A673 (cell line): ENCODE results near the gene NCAPD2. TPM values are rescaled to one million over a fixed set of nuclear protein-coding genes. Genes with fewer than 3 reads are reported as not detected.

Experiments
- BruUV-seq: library from RNA; stranded (reverse); fragments of 400-500 nt; replicated peaks from 2 replicates; lab custom pipeline; 2021; lab: Mats Ljungman, UMichigan
- CTCF ChIA-PET: fragments of 300-600 bp; sonication (Branson Sonifier 250); formaldehyde crosslinking; loops from one replicate; lab custom pipeline; 2022; ENCODE audit warnings: antibody characterized with exemption; lab: Charles Lee
- POLR2A ChIA-PET: fragments of 300-600 bp; sonication (Branson Sonifier 250); formaldehyde crosslinking; loops from one replicate; lab custom pipeline; 2022; ENCODE audit warnings: antibody characterized with exemption; ENCODE audit not compliant: low non-redundant PET; lab: Charles Lee
- DNase-seq: peaks from one replicate; pipeline ENCODE4 v3.0.0-alpha.2; 2015; ENCODE audit warnings: low spot score
- H3K27ac ChIP-seq: fragments of 200-600 bp; sonication (generic); 2 replicates; pipeline ENCODE4 v1.5.1; 2016; ENCODE audit warnings: mixed run types, low read depth, mild to moderate bottlenecking, mixed read lengths, antibody characterized with exemption, low read length; ENCODE audit not compliant: poor library complexity, severe bottlenecking
- H3K27me3 ChIP-seq: fragments of 200-600 bp; sonication (generic); replicated peaks from 2 replicates; pipeline ENCODE4 v1.6.1; 2017; ENCODE audit warnings: mixed run types, low read depth, mild to moderate bottlenecking, mixed read lengths, antibody characterized with exemption, low read length; ENCODE audit not compliant: insufficient read depth, poor library complexity
- H3K36me3 ChIP-seq: fragments of 200-600 bp; sonication (generic); 2 replicates; pipeline ENCODE4 v1.6.1; 2016; ENCODE audit warnings: mixed run types, mild to moderate bottlenecking, mixed read lengths, antibody characterized with exemption, low read length; ENCODE audit not compliant: insufficient read depth, poor library complexity, severe bottlenecking
- H3K4me1 ChIP-seq: fragments of 200-600 bp; sonication (generic); 2 replicates; pipeline ENCODE4 v1.6.1; 2017; ENCODE audit warnings: mixed run types, mild to moderate bottlenecking, mixed read lengths, antibody characterized with exemption, low read length; ENCODE audit not compliant: insufficient read depth, poor library complexity, severe bottlenecking
- H3K4me3 ChIP-seq: fragments of 200-600 bp; sonication (generic); 2 replicates; pipeline ENCODE4 v1.5.1; 2016; ENCODE audit warnings: low read depth, mixed run types, mild to moderate bottlenecking, mixed read lengths, low read length; ENCODE audit not compliant: poor library complexity, severe bottlenecking
- H3K9me3 ChIP-seq: fragments of 200-600 bp; sonication (generic); 2 replicates; pipeline ENCODE4 v1.6.1; 2016; ENCODE audit warnings: mixed run types, low read depth, mild to moderate bottlenecking, mixed read lengths, antibody characterized with exemption, low read length; ENCODE audit not compliant: poor library complexity, severe bottlenecking
- EZH2 ChIP-seq: fragments of 200-600 bp; sonication (generic); IDR thresholded peaks from 2 replicates; pipeline ENCODE4 v1.6.1; 2017; ENCODE audit warnings: borderline replicate concordance, low read depth, mild to moderate bottlenecking, mixed read lengths, antibody characterized with exemption, low read length; ENCODE audit not compliant: poor library complexity, severe bottlenecking
- intact Hi-C: fragments of 100-400 bp; cut with micrococcal nuclease; formaldehyde crosslinking; loops from one replicate; pipeline ENCODE4 v1.10.0; 2022; ENCODE audit not compliant: unreplicated experiment
- total RNA-seq: library from RNA; stranded (reverse); gene quantifications from 2 replicates; pipeline ENCODE4 v1.2.3, GENCODE V29; 2021
- TF ChIP-seq, protein P1 (sequence below): fragments of 300-800, 200-600 bp; sonication (generic); conservative IDR thresholded peaks from 2 replicates; pipeline ENCODE4 v1.5.1; 2017; ENCODE audit warnings: low read depth, mild to moderate bottlenecking, antibody characterized with exemption, low read length, moderate library complexity, mixed read lengths

NCAPD2 gene
- total RNA-seq, 1 experiment from 2014 or later = 125 TPM

DNA sequence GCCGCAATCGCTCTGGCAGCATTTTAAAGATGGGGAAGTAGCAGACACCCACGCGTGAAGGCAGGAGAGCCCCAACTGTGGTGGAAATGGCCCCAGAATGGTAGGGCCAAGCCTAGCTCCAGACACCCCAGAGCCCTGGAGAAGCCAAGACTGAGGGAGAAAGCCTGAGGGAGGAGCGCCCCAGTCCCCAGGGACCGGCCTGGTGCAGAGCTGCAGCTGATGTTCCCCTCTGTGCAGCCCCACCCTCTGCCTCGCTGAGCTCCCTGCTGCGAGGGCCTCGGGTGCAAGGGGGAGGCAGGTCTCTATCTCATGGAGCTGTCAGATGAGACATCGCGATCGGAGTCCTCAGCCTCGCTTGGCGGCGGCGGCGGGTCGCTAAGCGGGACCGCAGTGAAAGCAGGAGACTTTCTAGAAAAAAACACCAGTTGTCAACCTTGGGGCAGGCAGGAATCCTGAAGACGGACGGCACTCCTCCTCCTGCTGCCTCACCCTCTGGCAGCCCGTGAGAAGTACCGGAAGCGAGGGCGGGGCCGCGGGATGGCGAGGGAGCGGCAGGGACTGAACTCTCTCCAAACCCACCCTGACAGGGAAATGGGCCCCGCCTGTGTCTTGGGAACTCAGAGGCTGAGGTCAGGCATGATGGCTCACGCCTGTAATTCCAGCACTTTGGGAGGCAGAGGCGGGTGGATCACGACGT lies 46.4 kb downstream of the NCAPD2 start:
- Histone ChIP-seq H3K4me3 (peak overlapping the region; percentile 34), H3K27ac (peak overlapping the region; percentile 50), H3K36me3 (peaks cover 48% of the 10 kb centered on the region), H3K27me3 (no peaks in the 10 kb centered on the region), H3K9me3 (no peaks in the 10 kb centered on the region), H3K4me1 (peaks cover 39% of the 10 kb centered on the region)
- no TSS peak for BruUV-seq
- peak; percentile 94 for DNase-seq
- ChIA-PET CTCF (interaction anchor here (0.6 to 1.9 kb wide), 3 partner anchors 13 to 214 kb away, joined by 3 to 6 read pairs (median 6); no protein-coding TSS in a partner anchor), POLR2A (interaction anchor here (0.5 to 0.6 kb wide), 2 partner anchors 148 to 149 kb away, joined by 6 to 11 read pairs; partner anchors contain the start of gene ZNF384)
- no peak for TF ChIP-seq EZH2
- TF ChIP-seq, protein P1, sequence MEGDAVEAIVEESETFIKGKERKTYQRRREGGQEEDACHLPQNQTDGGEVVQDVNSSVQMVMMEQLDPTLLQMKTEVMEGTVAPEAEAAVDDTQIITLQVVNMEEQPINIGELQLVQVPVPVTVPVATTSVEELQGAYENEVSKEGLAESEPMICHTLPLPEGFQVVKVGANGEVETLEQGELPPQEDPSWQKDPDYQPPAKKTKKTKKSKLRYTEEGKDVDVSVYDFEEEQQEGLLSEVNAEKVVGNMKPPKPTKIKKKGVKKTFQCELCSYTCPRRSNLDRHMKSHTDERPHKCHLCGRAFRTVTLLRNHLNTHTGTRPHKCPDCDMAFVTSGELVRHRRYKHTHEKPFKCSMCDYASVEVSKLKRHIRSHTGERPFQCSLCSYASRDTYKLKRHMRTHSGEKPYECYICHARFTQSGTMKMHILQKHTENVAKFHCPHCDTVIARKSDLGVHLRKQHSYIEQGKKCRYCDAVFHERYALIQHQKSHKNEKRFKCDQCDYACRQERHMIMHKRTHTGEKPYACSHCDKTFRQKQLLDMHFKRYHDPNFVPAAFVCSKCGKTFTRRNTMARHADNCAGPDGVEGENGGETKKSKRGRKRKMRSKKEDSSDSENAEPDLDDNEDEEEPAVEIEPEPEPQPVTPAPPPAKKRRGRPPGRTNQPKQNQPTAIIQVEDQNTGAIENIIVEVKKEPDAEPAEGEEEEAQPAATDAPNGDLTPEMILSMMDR = peak; percentile 35; the same call in 1 of the 2 replicates
- intact Hi-C loops = no loop called here

GRCh38 chr12:6541371-6542165 lies 47.7 kb downstream of the NCAPD2 start:
- BruUV-seq = no TSS peak
- Histone ChIP-seq H3K36me3 (peaks cover 36% of the 10 kb centered on the region), H3K27ac (peak overlapping the region; percentile 50), H3K27me3 (no peaks in the 10 kb centered on the region), H3K4me3 (no peak overlapping the region), H3K4me1 (peaks cover 33% of the 10 kb centered on the region), H3K9me3 (no peaks in the 10 kb centered on the region)
- POLR2A ChIA-PET = no interaction called here
- no peak for TF ChIP-seq EZH2
- TF ChIP-seq, protein P1 = no peak
- no peak for DNase-seq
- CTCF ChIA-PET = interaction anchor here (1.9 kb wide), 1 partner anchor 12 kb away, joined by 6 read pairs; no protein-coding TSS in a partner anchor
- intact Hi-C loops = no loop called here

DNA sequence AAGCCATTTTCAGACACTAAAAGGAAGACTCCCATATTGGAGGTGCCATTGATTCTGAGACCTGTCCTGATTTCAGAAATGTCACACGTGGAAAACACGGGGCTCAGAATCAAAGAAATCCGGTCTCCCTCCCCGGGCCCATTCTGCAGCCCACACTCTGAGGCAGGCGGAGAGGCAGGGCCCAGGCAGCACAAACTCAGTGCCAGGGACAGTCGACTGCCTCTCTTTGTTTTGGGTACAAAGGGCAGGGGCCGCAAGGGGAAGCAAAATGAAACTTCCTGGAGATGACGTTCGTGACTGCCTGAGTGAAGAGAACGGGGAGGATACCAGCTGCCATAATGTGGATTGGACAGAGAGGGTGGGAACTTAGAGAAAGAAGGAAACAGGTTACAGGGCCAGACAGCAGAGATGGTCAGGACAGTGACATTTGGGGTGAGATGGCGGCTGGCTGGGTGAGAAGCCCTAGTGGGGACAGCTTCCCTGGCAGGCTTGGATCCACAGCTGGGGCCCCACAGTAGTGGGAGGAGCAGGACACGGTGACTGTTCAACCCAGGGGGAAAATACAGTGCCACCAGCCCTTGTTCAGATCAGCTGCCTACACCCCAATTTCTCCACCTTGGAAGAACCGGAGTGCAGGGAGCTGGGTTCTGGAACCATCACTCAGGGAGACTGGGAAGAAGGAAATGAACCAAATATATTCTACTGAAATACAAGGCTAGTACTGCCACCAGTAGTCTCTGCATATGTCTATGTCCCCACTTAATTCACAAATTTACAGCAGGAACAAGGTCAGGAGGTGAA lies 48.5 kb downstream of the NCAPD2 start:
- CTCF ChIA-PET = no interaction called here
- BruUV-seq = no TSS peak
- intact Hi-C loops = no loop called here

More for the DNA sequence above, 48.5 kb downstream of the NCAPD2 start:
- Histone ChIP-seq H3K9me3 (no peaks in the 10 kb centered on the region), H3K27ac (peak overlapping the region; percentile 17), H3K36me3 (peaks cover 32% of the 10 kb centered on the region), H3K4me3 (no peak overlapping the region), H3K4me1 (peaks cover 24% of the 10 kb centered on the region), H3K27me3 (no peaks in the 10 kb centered on the region)
- TF ChIP-seq EZH2 = no peak
- TF ChIP-seq, protein P1 = no peak
- no peak for DNase-seq
- POLR2A ChIA-PET = no interaction called here
